Measurements from ENCODE around the gene STXBP3. TPM values are rescaled to one million over a fixed set of nuclear protein-coding genes. Genes with fewer than 3 reads are reported as not detected.

STXBP3 gene
- polyA plus RNA-seq, 1 donor from 2014 or later: 29.6 TPM

- H3K36me3 ChIP-seq (ENCODE audit: insufficient read depth, low read length): no peaks in the 10 kb centered on the region
- H3K9me2 ChIP-seq (ENCODE audit: insufficient read depth, low read length): no peaks in the 10 kb centered on the region
- no peak overlapping the region for H3K4me2 ChIP-seq (ENCODE audit: low read length)
- H3K9me3 ChIP-seq (ENCODE audit: low read length): no peaks in the 10 kb centered on the region
- no peaks in the 10 kb centered on the region for H3K79me2 ChIP-seq (replicated peaks; ENCODE audit: insufficient read depth, low read length)
- no peak overlapping the region for H2AFZ ChIP-seq (ENCODE audit: low read depth, low read length)
- H3K9ac ChIP-seq (ENCODE audit: low read length): no peak overlapping the region
- TF ChIP-seq POLR2AphosphoS5 (IDR thresholded peaks at IDR 0.05) (no peak), CTCF (IDR thresholded peaks at IDR 0.05; ENCODE audit: poor library complexity, severe bottlenecking) (no peak), TAF1 (IDR thresholded peaks at IDR 0.05; ENCODE audit: low read depth) (no peak), EP300 (conservative IDR thresholded peaks at IDR 0.05; ENCODE audit: poor library complexity, severe bottlenecking) (no peak), RAD21 (conservative IDR thresholded peaks at IDR 0.05) (no peak), REST (IDR thresholded peaks at IDR 0.05; ENCODE audit: borderline replicate concordance) (no peak), SMC3 (conservative IDR thresholded peaks at IDR 0.05; ENCODE audit: poor library complexity) (no peak), EZH2 (IDR thresholded peaks at IDR 0.05; ENCODE audit: borderline replicate concordance, insufficient read depth, low read length, poor library complexity, severe bottlenecking) (no peak), MXI1 (conservative IDR thresholded peaks at IDR 0.05; ENCODE audit: poor library complexity, severe bottlenecking) (no peak)
- H4K20me1 ChIP-seq (ENCODE audit: insufficient read depth): no peaks in the 10 kb centered on the region
- H3K4me3 ChIP-seq (ENCODE audit: low read length): no peak overlapping the region
- no peak overlapping the region for H3K27ac ChIP-seq (ENCODE audit: low read length)
- no peaks in the 10 kb centered on the region for H3F3A ChIP-seq (ENCODE audit: insufficient read depth, low read length, poor library complexity, severe bottlenecking)
- H3K27me3 ChIP-seq (ENCODE audit: insufficient read depth, low read depth, low read length): no peaks in the 10 kb centered on the region
Observed at GRCh38 chr1:108819878-108820277, 73.4 kb downstream of the STXBP3 start.

GRCh38 chr1:108823632-108824031 is 77.2 kb downstream of the STXBP3 start:
- H3K4me3 ChIP-seq (ENCODE audit: low read length): no peak overlapping the region
- TF ChIP-seq TAF1 (IDR thresholded peaks at IDR 0.05; ENCODE audit: low read depth) (no peak), RAD21 (conservative IDR thresholded peaks at IDR 0.05) (no peak), POLR2AphosphoS5 (IDR thresholded peaks at IDR 0.05) (no peak), REST (IDR thresholded peaks at IDR 0.05; ENCODE audit: borderline replicate concordance) (no peak), EP300 (conservative IDR thresholded peaks at IDR 0.05; ENCODE audit: poor library complexity, severe bottlenecking) (no peak), SMC3 (conservative IDR thresholded peaks at IDR 0.05; ENCODE audit: poor library complexity) (no peak), CTCF (IDR thresholded peaks at IDR 0.05; ENCODE audit: poor library complexity, severe bottlenecking) (no peak), MXI1 (conservative IDR thresholded peaks at IDR 0.05; ENCODE audit: poor library complexity, severe bottlenecking) (no peak), EZH2 (IDR thresholded peaks at IDR 0.05; ENCODE audit: borderline replicate concordance, insufficient read depth, low read length, poor library complexity, severe bottlenecking) (no peak)
- no peaks in the 10 kb centered on the region for H4K20me1 ChIP-seq (ENCODE audit: insufficient read depth)
- H3K9ac ChIP-seq (ENCODE audit: low read length): no peak overlapping the region
- no peaks in the 10 kb centered on the region for H3F3A ChIP-seq (ENCODE audit: insufficient read depth, low read length, poor library complexity, severe bottlenecking)
- no peaks in the 10 kb centered on the region for H3K9me2 ChIP-seq (ENCODE audit: insufficient read depth, low read length)
- no peaks in the 10 kb centered on the region for H3K36me3 ChIP-seq (ENCODE audit: insufficient read depth, low read length)
- H3K9me3 ChIP-seq (ENCODE audit: low read length): no peaks in the 10 kb centered on the region
- H2AFZ ChIP-seq (ENCODE audit: low read depth, low read length): no peak overlapping the region
- H3K4me2 ChIP-seq (ENCODE audit: low read length): no peak overlapping the region
- H3K27ac ChIP-seq (ENCODE audit: low read length): no peak overlapping the region
- no peaks in the 10 kb centered on the region for H3K27me3 ChIP-seq (ENCODE audit: insufficient read depth, low read depth, low read length)
- no peaks in the 10 kb centered on the region for H3K79me2 ChIP-seq (replicated peaks; ENCODE audit: insufficient read depth, low read length)

All from neural cell (in vitro differentiated cells).